Activated CD4-positive, CD25-positive, alpha-beta regulatory T cell treated with anti-CD3 and anti-CD28 coated beads, Interleukin-2, amount 50 U/mL, for 16 hours (primary cell): ENCODE results near the gene DMBX1.

Experiments used
- DNase-seq: peaks from one replicate; pipeline ENCODE4 v3.0.0-alpha.2; 2020; ENCODE audit warnings: low read depth, low spot score

DMBX1 gene

DNA sequence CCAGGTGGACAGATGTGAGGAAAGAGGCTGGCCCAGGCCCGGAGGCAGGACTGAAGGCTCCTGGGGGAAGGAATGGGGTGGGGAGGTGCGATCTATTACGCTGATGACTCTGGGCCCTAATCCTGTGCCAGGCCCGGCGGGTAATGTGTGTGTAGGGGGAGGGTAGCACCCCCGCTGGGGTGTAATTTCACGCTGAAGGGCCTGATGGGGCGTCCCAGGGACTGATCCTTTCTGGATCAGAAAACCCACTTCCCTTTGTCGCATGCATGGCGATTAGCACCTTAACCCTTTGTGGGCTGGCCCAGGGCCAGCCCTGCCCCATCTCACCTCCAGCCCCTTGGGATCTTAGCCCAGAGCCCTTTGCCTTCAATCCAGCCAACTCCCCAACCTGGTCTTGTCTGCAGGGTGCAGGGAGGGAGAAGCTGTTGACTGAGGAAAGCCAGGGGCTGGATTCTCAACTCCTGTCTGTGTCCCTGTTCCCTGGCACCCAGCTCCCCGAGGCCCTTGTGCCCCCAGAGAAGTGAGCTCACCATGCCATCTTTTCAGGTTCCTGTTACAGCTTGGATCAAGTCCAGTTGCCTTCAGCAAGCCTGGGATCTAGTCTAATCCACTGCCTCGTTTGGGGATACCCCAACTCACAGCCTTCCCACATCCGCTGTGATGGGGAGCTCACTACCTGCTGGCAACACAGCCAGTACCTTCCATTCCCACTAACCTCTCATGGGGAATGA, 35.8 kb downstream of the DMBX1 start:
- DNase-seq: no peak

DNA sequence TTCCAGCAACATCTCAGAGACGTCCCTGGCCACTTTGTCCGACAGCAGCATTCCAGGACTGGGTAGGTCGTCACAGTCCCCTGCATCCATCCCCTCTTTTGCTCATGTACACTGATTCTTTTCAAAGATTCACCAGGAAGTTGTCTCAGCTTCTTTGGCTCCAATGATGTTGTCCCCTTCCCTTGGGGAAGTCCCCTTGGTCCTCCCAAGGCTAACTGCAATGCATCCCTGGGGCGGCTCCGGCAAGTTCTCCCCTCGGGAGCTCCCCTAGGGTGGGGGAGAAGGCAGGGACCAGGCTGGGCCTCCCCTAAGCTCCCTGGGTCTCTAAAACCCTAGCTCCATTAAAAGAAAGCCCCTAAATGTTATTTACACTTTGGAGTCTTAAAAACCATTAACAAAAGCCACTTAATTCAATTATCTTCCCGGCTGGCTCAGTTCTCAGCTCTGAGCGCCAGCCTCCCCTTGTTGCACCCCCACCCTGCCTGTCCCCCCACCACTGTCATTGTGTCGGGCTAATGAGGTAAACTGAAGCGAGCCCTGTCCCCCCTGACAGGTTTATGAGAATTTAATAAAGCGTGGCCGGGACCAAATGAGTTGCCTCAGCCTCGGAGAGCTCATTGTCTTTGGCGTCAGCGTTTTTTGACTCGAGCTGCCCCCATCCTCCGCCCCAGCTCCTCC, 36.5 kb downstream of the DMBX1 start:
- DNase-seq: no peak

DNA sequence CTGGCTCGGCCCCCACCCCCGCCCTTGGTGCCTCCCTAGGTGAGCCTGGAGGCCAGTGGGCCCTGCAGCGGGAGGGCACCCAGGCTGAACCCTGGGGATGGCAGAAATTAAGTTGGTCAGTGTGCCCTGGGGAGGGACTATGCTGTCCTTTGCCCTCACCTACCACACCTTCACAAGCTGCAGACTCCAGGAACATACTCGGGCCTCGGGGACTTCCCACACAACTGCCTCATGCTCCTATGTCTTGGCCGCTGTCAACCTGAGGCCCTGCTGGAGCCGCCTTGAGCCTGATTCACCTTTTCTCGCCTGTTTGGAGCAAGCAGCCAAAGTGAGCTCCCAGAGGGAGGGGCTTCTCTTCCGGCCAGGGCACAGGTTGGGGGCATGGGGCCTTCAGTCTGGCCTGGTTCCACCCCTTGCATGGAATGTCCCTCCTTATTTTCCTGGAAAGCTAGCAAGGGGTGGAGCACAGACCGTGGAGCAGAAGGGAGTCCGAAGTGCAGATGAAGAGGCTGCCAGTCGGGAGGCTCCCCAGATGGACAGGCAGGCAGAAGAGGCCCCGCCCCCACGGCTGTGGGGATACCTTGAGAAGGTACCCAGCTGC, 37.2 kb downstream of the DMBX1 start:
- DNase-seq: no peak

DNA sequence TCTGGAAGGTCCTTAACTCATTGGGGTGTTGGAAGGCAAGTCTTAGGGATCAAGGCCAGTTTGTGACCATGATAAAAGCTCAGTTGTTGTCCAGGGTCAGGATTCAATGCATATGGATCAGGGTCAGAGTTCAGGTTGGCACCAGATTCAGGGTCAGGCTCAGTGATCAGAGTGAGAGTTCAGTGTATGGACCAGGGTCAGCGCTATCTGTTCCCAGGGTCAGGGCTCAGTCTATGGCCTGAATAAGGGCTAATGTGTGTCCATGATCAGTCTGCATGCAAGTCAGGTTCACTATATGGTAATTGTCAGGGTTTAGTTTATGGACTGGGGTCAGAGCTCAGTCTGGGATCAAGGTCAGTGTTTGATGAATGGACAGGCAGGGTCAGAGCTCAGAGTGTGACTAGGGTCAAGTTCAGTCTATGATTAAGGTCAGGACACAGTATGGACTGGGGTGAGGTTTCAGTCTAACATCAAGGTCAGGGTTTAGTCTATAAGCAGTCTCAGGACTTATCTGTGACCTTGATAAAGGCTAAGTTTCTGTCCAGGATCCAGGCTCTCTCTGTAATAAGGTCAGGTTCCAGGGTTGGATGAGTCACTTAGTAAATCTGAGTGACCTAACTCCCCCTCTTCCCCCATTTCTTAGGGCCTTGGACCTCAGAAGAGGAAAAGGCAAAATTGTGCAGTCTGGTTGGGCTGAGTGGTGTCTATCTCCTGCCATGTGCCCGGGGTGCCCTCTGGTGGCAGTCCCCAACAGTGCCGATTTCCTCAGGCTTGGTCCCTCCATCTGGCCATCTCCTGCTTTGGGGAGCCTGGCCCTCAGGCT, 38.0 kb downstream of the DMBX1 start:
- peak; percentile 22 for DNase-seq

DNA sequence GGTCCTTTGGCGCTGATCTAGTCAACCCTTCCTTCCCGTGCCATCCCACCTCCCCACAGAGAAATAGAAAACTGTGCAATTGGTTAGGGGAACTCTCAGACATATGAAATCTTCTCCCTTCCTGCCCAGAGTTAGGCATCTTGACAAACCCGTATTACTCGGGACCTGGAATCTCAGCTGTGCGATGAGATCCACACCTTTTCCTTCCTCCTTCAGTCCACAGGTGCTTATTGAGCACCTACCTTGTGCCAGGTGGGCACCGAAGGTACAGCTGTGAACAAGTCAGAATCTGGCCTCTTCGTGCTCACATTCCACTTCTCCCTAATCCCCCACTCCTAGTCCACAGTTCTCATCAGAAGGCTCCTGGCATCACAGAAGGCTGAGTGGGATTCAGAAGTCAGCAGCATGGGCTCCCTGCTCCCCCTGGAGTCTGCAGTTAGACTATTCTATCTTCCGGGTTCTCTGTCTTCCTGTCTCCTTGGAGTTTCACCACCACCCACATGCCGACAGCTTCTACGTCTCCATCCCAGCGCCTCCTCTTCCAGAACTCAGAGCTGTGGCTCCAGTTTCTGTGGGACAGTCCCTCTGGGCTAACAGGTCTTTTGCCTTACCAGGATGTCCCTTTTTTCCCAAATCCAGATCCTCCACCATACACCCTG, 38.8 kb downstream of the DMBX1 start:
- no peak for DNase-seq

DNA sequence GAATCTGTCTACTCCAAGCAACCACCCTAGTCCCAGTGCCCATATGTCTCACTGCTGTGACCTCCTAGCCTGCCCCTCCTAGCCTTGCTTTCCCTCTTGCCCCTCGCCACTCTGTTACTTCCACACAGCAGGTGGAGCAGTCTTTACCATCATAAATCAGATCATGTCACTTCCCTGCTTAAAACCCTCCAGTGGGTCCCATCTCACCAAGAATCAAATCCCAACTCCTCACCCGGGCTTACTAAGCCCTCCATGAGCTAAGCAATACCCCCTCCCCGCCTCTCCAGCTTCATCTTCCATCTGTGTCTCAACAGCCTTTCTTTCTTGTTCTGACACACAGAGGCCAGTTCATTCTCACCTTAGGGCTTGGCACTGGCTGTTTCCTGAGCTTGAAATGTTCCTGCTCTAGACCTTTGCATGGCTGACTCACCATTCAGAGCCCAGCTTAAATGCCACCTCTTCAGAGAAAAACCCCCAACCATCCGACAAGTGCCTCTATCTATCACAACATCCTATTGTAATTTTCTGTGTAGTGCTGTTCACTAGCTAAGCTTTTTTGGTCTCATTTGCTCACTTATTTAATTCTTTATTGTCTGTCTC, 39.5 kb downstream of the DMBX1 start:
- no peak for DNase-seq

DNA sequence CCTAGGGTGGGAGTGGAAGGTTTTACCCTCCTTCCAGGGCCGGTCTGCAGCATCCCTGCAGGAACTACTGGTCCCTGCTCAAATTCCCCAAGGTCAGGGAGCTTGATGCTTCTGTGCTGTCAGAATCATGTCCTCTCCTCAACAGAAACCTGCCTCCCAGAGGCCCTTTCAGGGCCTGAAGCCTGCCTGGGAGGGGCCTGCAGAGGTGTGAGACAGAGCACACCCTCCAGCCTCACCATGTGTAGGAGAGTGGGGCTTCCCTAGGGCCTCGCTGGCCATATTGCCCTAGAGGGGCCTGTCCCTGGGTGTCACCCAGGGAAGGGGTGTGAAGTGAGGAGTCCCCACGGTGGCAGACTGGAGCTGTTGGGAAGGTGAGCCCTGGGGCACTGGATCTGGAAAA, 40.7 kb downstream of the DMBX1 start:
- no peak for DNase-seq

DNA sequence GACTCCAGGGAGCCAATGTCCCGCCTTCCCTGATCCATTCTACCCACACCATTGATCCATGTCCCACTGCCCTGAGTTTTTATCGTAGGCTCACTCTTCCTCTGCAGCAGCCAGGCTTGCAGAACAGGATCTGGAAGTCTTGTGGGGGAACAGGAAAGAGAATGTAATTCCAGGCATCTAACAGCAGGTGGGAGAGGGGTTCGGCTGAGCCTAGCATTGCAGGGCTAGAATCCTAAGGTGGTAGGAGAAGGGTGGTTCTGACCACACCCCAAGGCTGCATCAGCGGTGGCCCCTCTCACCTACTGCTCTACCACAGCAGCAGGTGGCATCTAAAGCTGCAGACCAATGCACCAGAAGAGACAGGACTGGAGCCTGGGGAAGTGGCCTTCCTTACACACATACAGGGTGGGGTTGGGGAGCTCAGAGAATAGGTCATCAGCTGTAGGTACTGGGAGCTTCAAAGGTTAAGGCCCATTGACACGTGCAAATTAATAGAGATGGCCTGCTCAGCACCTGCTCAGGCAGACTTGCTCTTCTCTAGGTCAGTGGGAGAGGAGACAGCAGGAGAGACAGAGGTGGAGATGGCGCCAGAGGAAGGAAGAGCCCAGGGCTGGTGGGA, 41.3 kb downstream of the DMBX1 start:
- no peak for DNase-seq

DNA sequence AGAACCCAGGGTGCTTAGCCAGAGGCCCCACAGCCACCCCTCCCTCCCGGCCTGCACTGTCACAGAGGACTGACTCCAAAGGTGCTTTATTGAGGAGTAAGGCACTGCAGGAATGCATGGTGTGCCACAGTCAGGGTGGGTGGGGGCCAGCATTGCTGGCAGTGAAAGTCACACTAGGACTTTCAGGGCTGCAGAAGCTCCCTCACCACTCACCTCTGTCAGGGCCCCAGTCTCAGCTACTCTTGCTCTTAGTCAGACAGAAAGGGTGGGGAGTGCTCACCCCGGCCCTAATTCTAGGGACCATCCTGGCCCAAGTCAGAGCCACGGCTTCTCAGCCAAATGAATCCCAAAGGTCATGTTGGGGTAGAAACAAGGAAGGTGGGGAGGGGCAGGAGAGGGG, 42.5 kb downstream of the DMBX1 start:
- no peak for DNase-seq

DNA sequence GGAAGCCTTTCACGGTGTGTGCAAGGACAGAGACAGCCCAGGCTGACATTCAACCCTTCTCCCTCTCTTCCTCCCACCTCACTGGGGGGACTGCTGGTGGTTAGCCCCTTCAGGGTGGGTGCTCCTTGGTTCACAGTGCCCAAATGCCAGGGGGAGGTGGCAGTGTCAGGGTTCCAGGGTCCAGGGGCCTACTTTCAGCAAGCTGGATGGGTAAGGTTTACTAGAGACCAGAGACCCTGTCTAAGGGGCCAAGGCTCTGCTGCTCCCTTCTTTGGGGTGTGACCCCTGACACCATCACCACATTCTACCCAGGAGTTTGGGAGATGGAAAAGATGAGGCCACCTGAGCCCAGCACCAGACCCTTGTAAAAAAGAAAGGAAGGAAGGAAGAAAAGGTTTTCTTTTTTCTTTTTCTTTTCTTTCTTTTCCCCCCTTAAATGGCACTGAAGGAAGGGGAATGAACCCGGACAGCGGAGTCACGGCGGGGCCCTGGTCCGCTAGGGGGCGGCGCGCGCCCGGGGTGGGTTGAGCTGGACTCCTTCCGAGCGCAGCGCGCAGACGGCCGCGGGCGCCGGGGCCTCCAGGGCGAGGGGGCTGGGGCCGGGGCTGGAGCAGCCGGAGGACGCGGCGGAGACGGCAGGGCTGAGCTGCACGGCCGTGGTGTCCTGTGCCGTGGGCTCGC, 43.0 kb downstream of the DMBX1 start:
- DNase-seq: peak; percentile 32

DNA sequence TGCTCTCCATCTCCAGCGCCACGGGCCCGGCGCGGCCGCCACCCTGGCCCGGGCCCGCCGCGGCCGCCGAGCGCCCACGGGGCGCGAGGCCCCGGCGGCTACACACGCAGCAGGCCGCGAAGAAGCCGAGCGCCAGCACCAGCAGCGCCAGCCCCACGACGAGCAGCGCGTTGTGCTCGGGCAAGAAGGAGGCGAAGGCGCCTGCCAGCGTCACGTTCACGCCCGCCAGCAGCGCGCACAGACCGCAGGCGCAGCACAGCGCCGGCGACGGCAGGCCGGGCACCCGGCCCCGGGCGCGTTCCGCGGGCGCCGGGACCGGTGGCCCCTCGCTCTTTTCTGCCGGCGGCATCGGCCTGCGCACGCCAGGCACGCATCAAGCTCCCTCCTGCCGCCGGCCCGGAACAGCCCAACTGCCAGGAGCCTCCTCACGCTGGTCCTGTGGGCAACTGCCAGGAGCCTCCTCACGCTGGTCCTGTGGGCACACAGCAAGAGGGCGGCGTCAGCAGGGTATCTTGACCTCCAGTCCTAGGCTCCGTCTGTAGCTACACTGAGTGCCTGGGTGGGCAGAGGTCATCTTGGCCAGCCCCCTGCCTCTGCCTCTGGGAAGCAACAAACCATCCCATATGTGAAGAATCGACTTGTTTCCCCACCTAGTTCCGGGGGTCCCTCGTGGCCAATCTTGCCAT, 43.7 kb downstream of the DMBX1 start:
- DNase-seq: no peak

DNA sequence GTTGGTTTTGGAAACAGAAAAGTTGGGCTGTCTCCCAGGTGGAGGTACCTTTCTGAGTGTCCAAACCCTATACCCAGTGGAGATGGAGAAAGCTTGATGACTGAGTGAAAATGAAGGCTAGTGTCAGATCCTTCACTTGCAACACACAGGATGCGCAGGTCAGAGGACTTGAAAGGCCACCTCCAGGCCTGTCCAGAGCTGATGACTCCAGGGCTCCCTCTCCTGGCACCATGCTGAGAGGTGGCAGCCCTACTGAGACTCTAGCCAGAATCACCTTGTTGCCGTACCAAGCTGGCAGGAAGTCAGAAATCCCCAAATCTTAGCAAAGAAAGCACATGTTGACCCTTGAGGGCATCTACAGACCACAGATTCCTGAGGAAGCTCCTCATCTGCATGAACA, 45.4 kb downstream of the DMBX1 start:
- no peak for DNase-seq

DNA sequence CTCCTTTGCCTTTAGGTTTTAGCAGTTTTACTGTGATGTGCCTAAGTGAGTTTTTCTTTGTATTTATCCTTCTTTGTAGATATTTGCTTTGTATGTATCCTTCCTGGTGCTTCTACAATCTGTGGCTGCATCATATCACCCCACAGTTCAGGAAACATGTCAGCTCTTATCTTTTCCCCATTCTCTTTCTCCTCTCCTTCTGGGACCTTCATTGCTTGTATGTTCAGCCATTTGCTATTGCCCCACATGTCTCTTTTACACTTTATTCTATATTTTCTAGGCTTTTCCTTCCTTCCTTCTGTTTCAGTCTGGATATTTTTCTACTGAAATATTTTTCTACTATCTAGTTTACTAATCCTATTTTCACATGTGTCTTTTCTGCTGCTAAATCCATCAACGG, 46.9 kb downstream of the DMBX1 start:
- DNase-seq: no peak

DNA sequence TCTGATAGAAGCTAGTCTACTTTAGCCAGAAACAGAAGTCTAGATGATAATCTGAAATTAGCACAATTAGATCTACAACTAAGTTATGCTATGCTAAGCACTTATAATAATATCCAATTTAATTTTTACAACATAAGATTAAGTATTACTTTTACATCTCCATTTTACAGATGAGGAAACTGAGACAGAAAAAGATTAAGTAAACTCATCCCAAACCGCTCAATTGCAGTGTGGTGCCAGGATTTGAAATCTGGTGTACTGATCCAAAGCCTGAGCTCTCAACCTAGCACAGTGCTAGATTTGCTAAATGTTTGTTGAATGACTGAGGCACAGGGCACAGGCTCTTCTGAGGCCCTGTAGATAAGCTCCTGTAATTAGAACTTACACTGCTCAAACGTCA, 48.0 kb downstream of the DMBX1 start:
- DNase-seq: no peak

DNA sequence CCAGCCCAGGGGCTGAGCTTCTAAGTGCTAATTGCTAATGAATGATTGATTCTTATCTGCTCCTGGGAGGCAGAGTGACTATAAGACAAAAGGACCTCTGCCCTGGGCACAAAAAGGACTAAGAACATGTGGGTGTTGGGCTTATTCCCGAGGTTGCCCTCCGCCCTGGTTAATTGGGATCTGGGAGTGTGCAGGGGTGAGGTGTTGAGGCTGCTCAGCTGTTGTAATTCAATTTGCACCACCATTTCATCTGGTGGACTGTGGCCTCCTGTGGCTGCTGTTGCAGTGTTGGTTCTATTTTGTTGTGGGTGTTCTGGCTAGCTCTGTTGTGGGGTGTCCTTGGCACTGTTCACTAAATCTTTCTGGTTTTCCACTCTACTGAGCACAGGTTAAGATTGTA, 48.5 kb downstream of the DMBX1 start:
- DNase-seq: no peak
